ENCODE results near the gene TENM4.

DNA sequence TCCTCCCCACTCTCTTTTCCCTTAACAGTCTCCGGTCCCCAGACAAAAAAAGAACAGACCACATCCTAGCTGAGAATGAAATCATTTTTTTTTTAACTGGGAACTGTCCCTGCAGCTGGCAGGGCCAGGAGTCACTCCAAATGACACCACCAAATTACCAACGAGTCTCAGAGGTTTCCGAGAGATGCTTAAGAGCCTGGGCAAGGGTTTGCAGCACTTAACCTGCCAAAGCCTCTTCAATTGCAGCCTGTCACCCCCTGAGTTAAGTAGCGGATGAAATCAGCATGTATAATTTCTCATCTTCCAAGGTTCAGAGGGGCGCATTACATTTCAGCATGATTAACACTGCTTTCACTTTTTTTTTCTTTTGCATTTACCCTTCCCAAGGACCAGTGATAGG is 71.8 kb downstream of the TENM4 start:
- TF ChIP-seq POLR2A (IDR thresholded peaks at IDR 0.05) (no peak), CTCF (IDR thresholded peaks at IDR 0.05) (no peak), EP300 (IDR thresholded peaks at IDR 0.05) (no peak), POLR2AphosphoS5 (IDR thresholded peaks at IDR 0.05) (no peak)
